Measurements from ENCODE around the gene MGAT3.

- TF ChIP-seq CTCF (IDR thresholded peaks at IDR 0.05; ENCODE audit: insufficient read depth, low read length) = no peak
- TF ChIP-seq GABPA (IDR thresholded peaks at IDR 0.05; ENCODE audit: low read depth) = no peak
Measured at GRCh38 chr22:39470451-39471291, 13.9 kb downstream of the MGAT3 start.
